K562 (cell line): ENCODE data around the gene NBEA. TPM values are rescaled to one million over a fixed set of nuclear protein-coding genes. Genes with fewer than 3 reads are reported as not detected.

ENCODE experiments used
- ATAC-seq: fragments of 200-7000 bp; cut with Tn5 transposase; 3 replicates; pipeline ENCODE4 v1.9.1; 2020; ENCODE audit warnings: moderate library complexity
- BruUV-seq: library from RNA; stranded (reverse); fragments of 400-500 nt; replicated peaks from 2 replicates; lab custom pipeline; 2021; lab: Mats Ljungman, UMichigan
- CTCF ChIA-PET: fragments of 300-600 bp; formaldehyde crosslinking; extraction: SDS; loops from one replicate; lab custom pipeline; 2021; ENCODE audit warnings: low intra/inter-chr PET ratio; lab: Yijun Ruan, JAX
- POLR2A ChIA-PET: fragments of 300-600, 350-650 bp; sonication (Branson Sonifier 250); formaldehyde crosslinking; extraction: SDS; loops from one replicate; lab custom pipeline; 2021; ENCODE audit warnings: antibody characterized with exemption, inconsistent platforms; lab: Yijun Ruan, JAX
- DNase-seq, 4 experiments: peaks; one replicate each; pipeline versions ENCODE4 v3.0.0 to v3.0.0-alpha.2; 2011 to 2018; ENCODE audit warnings: low spot score in 3 of 4, mixed read lengths in 3 of 4; ENCODE audit errors: extremely low read depth in 1 of 4
- FAIRE-seq: peaks from 2 replicates; lab custom pipeline; 2011; peaks lifted over from hg19 to GRCh38; lab: Jason Lieb, UNC
- H2AFZ ChIP-seq: 2 replicates; pipeline ENCODE4 v1.6.0; 2011; ENCODE audit warnings: low read depth, low read length, control low read depth, inconsistent platforms
- H3K27ac ChIP-seq: fragments of 200-600 bp; 3 replicates; pipeline ENCODE4 v1.8.0; 2011; ENCODE audit warnings: low read depth, mild to moderate bottlenecking, control low read depth, inconsistent platforms, low read length, moderate library complexity, mixed read lengths; ENCODE audit errors: extremely low read depth
- H3K27me3 ChIP-seq, 2 experiments: fragments of 300-600 bp in 1 of 2; 2 replicates in 1 of 2; 3 replicates in 1 of 2; pipeline versions ENCODE4 v1.6.0 to v1.8.0; 2011; ENCODE audit warnings: inconsistent platforms in 2 of 2, low read length in 2 of 2, mild to moderate bottlenecking in 1 of 2, mixed read lengths in 1 of 2, moderate library complexity in 1 of 2; ENCODE audit not compliant: control insufficient read depth in 2 of 2, insufficient read depth in 2 of 2
- H3K36me3 ChIP-seq: fragments of 300-600 bp; 3 replicates; pipeline ENCODE4 v1.8.0; 2011; ENCODE audit warnings: mild to moderate bottlenecking, low read length, inconsistent platforms; ENCODE audit not compliant: control insufficient read depth, insufficient read depth
- H3K4me1 ChIP-seq, 2 experiments: fragments of 200-600 bp in 1 of 2; replicated peaks in 1 of 2; 2 replicates in 1 of 2; 3 replicates in 1 of 2; pipeline versions ENCODE4 v1.5.1 to v1.8.0; 2011; ENCODE audit warnings: inconsistent platforms in 2 of 2, low read length in 2 of 2, mild to moderate bottlenecking in 1 of 2, mixed read lengths in 1 of 2, moderate library complexity in 1 of 2; ENCODE audit not compliant: control insufficient read depth in 2 of 2, insufficient read depth in 2 of 2
- H3K4me2 ChIP-seq: 2 replicates; pipeline ENCODE4 v1.6.1; 2011; ENCODE audit warnings: low read length, control low read depth, inconsistent platforms, mixed read lengths; ENCODE audit not compliant: insufficient read depth
- H3K4me3 ChIP-seq: fragments of 200-600 bp; sonication (generic), shearing (Covaris generic); 2 replicates; pipeline ENCODE4 v1.5.1; 2016; ENCODE audit warnings: control low read depth, inconsistent platforms
- H3K79me2 ChIP-seq: fragments of 200-600 bp; 3 replicates; pipeline ENCODE4 v1.8.0; 2011; ENCODE audit warnings: low read length, inconsistent platforms; ENCODE audit not compliant: control insufficient read depth, insufficient read depth
- H3K9ac ChIP-seq, 2 experiments: 2 replicates each; pipeline versions ENCODE4 v1.6.0 to v1.6.1; 2011; ENCODE audit warnings: low read depth in 2 of 2, low read length in 2 of 2, control low read depth in 1 of 2, inconsistent platforms in 1 of 2, mild to moderate bottlenecking in 1 of 2, mixed read lengths in 1 of 2; ENCODE audit not compliant: insufficient read depth in 1 of 2
- H3K9me1 ChIP-seq: one replicate; pipeline ENCODE4 v1.6.0; 2011; ENCODE audit warnings: inconsistent platforms, mild to moderate bottlenecking, low read length, moderate library complexity; ENCODE audit not compliant: control insufficient read depth, insufficient read depth
- H3K9me3 ChIP-seq: replicated peaks from 2 replicates; pipeline ENCODE4 v1.5.1; 2011; ENCODE audit warnings: low read depth, low read length, inconsistent platforms; ENCODE audit not compliant: control insufficient read depth, insufficient read depth
- H4K20me1 ChIP-seq: replicated peaks from 2 replicates; pipeline ENCODE4 v1.6.1; 2011; ENCODE audit warnings: low read length, inconsistent platforms, mixed read lengths; ENCODE audit not compliant: control insufficient read depth, insufficient read depth
- ETV6 ChIP-seq, 3 experiments: fragments of 150-350 bp in 1 of 3; sonication (generic) in 1 of 3; formaldehyde crosslinking in 1 of 3; IDR thresholded peaks; 2 replicates each; pipeline versions ENCODE4 v1.6.1 to v1.8.0; 2014 to 2022; ENCODE audit warnings: borderline replicate concordance in 2 of 3, low read depth in 2 of 3, antibody characterized with exemption in 1 of 3, low read length in 1 of 3, mild to moderate bottlenecking in 1 of 3, missing genetic modification reagents in 1 of 3
- PCBP1 ChIP-seq: fragments of 200-400 bp; formaldehyde crosslinking; IDR thresholded peaks from 2 replicates; pipeline ENCODE4 v1.6.1; 2018; ENCODE audit warnings: mild to moderate bottlenecking, low read depth, low read length; ENCODE audit not compliant: poor library complexity, severe bottlenecking
- RHOXF2B ChIP-seq: fragments of 250-450 bp; sonication (Bioruptor Pico); conservative IDR thresholded peaks from 2 replicates; pipeline ENCODE4 v1.5.1; 2021
- ZC3H4 ChIP-seq: sonication (generic); formaldehyde crosslinking; IDR thresholded peaks from 2 replicates; pipeline ENCODE4 v1.9.0; 2021; ENCODE audit warnings: missing genetic modification reagents, borderline replicate concordance
- WGBS: fragments of 100-300 bp; shearing (Covaris generic); methylation state at CpG from one replicate; pipeline ENCODE4 v1.1.6; 2016; ENCODE audit warnings: low coverage, mixed read lengths; ENCODE audit not compliant: insufficient coverage; ENCODE audit errors: missing lambda C conversion rate; 5-methylcytosine and 5-hydroxymethylcytosine counted together
- in situ Hi-C: fragments of 300-500 bp; cut with MboI; formaldehyde crosslinking; loops from 4 replicates; pipeline ENCODE4 v1.15.0; 2018; ENCODE audit warnings: inconsistent platforms, mixed read lengths
- intact Hi-C: fragments of 100-400 bp; cut with micrococcal nuclease; formaldehyde crosslinking; loops from 2 replicates; pipeline ENCODE4 v1.14.2; 2022
- polyA plus RNA-seq, 8 experiments: library from polyadenylated mRNA; depleted of rRNA in 4 of 8; stranded (reverse) in 5 of 8; unstranded in 3 of 8; fragments of >200 nt; fragmentation: Nextera tagmentation in 2 of 8; fragmentation: Illumina TruSeq in 1 of 8; extraction: Ambion mirVana in 2 of 8; extraction: Trizol in 1 of 8; gene quantifications; 2 replicates each; pipeline versions ENCODE4 v1.2.1 to v1.2.3, GENCODE V29; 2011 to 2014; ENCODE audit warnings: inconsistent platforms in 1 of 8, missing spikeins in 1 of 8
- total RNA-seq, 7 experiments: library from RNA; depleted of rRNA in 6 of 7; stranded (reverse); fragments of >200 nt in 6 of 7; fragmentation: Illumina TruSeq in 2 of 7; extraction: Trizol in 2 of 7; gene quantifications; 2 replicates each; pipeline versions ENCODE4 v1.2.1 to v1.2.3, GENCODE V29; 2011 to 2021; ENCODE audit warnings: low replicate concordance in 1 of 7
- TF ChIP-seq, protein P1 (sequence below): sonication (generic); formaldehyde crosslinking; IDR thresholded peaks from 2 replicates; pipeline ENCODE4 v1.8.1; 2023; ENCODE audit warnings: mild to moderate bottlenecking, missing genetic modification reagents
- TF ChIP-seq, protein P2 (sequence below): IDR thresholded peaks from 3 replicates; pipeline ENCODE4 v1.6.1; 2011; ENCODE audit warnings: borderline replicate concordance, mild to moderate bottlenecking, moderate library complexity; ENCODE audit not compliant: insufficient read length; ENCODE audit errors: extremely low read depth
- TF ChIP-seq, protein P3 (sequence below): fragments of 200-800 bp; sonication (Bioruptor generic); IDR thresholded peaks from 2 replicates; pipeline ENCODE4 v1.6.1; 2017; ENCODE audit warnings: missing genetic modification characterization, missing compliant biosample characterization

Gene NBEA
- total and polyA plus RNA-seq, 9 of the 15 experiments (the other 6 are each of a cell fraction or from before 2014, with no cell fraction given) = 0.03 to 0.94 (median 0.05) TPM; not detected in 2

DNA sequence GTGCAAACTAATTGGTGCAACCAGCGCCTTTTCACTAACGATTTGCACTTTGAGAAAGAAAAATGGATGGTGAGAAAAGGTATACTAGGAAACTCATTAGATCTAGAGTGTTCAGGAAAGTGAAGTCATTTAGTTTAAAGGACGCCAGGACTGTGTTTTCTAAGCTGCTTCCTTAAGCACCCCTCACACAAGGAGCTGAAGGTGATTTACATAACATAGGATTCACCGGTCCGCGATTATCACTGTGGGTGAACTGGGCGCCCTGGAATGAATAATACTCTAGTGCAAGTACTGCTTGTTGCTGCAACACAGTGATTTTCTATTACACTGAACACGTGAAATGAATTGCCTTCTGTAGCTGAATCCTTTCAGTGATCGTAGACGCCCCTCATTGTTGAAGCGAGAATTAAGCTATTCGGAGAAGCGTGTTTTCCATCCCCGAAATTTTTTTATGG, 537.0 kb downstream of the NBEA start (continued):
- TF ChIP-seq, protein P1, sequence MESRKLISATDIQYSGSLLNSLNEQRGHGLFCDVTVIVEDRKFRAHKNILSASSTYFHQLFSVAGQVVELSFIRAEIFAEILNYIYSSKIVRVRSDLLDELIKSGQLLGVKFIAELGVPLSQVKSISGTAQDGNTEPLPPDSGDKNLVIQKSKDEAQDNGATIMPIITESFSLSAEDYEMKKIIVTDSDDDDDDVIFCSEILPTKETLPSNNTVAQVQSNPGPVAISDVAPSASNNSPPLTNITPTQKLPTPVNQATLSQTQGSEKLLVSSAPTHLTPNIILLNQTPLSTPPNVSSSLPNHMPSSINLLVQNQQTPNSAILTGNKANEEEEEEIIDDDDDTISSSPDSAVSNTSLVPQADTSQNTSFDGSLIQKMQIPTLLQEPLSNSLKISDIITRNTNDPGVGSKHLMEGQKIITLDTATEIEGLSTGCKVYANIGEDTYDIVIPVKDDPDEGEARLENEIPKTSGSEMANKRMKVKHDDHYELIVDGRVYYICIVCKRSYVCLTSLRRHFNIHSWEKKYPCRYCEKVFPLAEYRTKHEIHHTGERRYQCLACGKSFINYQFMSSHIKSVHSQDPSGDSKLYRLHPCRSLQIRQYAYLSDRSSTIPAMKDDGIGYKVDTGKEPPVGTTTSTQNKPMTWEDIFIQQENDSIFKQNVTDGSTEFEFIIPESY (CRISPR knock-in tag) = no peak
- TF ChIP-seq, protein P2, sequence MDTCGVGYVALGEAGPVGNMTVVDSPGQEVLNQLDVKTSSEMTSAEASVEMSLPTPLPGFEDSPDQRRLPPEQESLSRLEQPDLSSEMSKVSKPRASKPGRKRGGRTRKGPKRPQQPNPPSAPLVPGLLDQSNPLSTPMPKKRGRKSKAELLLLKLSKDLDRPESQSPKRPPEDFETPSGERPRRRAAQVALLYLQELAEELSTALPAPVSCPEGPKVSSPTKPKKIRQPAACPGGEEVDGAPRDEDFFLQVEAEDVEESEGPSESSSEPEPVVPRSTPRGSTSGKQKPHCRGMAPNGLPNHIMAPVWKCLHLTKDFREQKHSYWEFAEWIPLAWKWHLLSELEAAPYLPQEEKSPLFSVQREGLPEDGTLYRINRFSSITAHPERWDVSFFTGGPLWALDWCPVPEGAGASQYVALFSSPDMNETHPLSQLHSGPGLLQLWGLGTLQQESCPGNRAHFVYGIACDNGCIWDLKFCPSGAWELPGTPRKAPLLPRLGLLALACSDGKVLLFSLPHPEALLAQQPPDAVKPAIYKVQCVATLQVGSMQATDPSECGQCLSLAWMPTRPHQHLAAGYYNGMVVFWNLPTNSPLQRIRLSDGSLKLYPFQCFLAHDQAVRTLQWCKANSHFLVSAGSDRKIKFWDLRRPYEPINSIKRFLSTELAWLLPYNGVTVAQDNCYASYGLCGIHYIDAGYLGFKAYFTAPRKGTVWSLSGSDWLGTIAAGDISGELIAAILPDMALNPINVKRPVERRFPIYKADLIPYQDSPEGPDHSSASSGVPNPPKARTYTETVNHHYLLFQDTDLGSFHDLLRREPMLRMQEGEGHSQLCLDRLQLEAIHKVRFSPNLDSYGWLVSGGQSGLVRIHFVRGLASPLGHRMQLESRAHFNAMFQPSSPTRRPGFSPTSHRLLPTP = no peak
- TF ChIP-seq ZC3H4 (CRISPR knock-in tag) = no peak

DNA sequence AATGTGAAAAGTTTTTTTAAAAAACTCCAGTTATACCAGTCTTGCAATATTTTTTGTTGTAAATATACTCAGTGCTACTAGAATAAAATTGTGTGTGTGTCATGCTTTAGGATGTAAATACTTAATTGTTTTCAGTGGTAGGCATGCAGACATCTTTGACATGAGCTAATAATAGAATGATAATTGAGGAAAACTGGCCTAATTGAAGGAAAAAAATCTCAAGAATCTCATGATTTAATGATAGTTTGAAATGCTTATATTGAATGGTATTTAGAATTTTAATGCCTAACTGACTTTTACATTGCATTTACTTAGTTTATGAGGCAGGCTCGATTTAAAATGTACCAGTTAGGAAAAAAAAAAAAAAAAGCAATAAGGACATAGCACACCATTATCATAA, 537.6 kb downstream of the NBEA start:
- Histone ChIP-seq H3K36me3 (no peaks in the 10 kb centered on the region), H3K9me3 (no peaks in the 10 kb centered on the region), H3K27me3 (peaks cover 0 to 8% of the 10 kb centered on the region in 2 experiments; a peak in 2 of 5 replicates), H3K79me2 (no peaks in the 10 kb centered on the region), H3K9ac (no peak overlapping the region), H3K4me2 (no peak overlapping the region), H3K9me1 (no peaks in the 10 kb centered on the region), H3K4me1 (no peaks in the 10 kb centered on the region), H3K4me3 (no peak overlapping the region), H2AFZ (no peak overlapping the region), H4K20me1 (no peaks in the 10 kb centered on the region), H3K27ac (no peak overlapping the region)
- CTCF ChIA-PET = no interaction called here
- FAIRE-seq (no peak), DNase-seq (no peak), ATAC-seq (no peak)
- no TSS peak for BruUV-seq
- 0% methylated on average over 1 of the region's 1 CpG for WGBS
- POLR2A ChIA-PET = no interaction called here
- in situ Hi-C loops = no loop called here
- intact Hi-C loops = no loop called here
- TF ChIP-seq, protein P3, sequence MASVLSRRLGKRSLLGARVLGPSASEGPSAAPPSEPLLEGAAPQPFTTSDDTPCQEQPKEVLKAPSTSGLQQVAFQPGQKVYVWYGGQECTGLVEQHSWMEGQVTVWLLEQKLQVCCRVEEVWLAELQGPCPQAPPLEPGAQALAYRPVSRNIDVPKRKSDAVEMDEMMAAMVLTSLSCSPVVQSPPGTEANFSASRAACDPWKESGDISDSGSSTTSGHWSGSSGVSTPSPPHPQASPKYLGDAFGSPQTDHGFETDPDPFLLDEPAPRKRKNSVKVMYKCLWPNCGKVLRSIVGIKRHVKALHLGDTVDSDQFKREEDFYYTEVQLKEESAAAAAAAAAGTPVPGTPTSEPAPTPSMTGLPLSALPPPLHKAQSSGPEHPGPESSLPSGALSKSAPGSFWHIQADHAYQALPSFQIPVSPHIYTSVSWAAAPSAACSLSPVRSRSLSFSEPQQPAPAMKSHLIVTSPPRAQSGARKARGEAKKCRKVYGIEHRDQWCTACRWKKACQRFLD (CRISPR knock-in tag) = no peak
- TF ChIP-seq RHOXF2B (CRISPR knock-in tag) (no peak), PCBP1 (no peak), ETV6 (IDR thresholded peaks at IDR 0.05; ENCODE audit: borderline replicate concordance in 1 of 2, low read depth in 2 of 2, low read length in 1 of 2) (no peak), ETV6 (CRISPR knock-in tag; IDR thresholded peaks at IDR 0.05; ENCODE audit: borderline replicate concordance) (no peak)
